ENCODE measurements around the gene BRSK2. TPM values are rescaled to one million over a fixed set of nuclear protein-coding genes. Genes with fewer than 3 reads are reported as not detected.

The BRSK2 gene
- polyA plus RNA-seq, 1 of the 3 experiments (the other 2 are of a cell fraction), result 0.64 TPM

- no peaks in the 10 kb centered on the region for H3K79me2 ChIP-seq (ENCODE audit: insufficient read depth)
- no peaks in the 10 kb centered on the region for H3F3A ChIP-seq (replicated peaks; ENCODE audit: insufficient read depth)
- H3K27me3 ChIP-seq (ENCODE audit: insufficient read depth), result no peaks in the 10 kb centered on the region
- H2AFZ ChIP-seq (ENCODE audit: low read depth), result no peak overlapping the region
- H3K9me3 ChIP-seq, result no peaks in the 10 kb centered on the region
- H3K27ac ChIP-seq (ENCODE audit: low read depth in 2 of 2, low read length in 1 of 2), result no peak overlapping the region
- H3K4me3 ChIP-seq (ENCODE audit: low read depth in 2 of 2, low read length in 1 of 2), result no peak overlapping the region
- ChIA-PET POLR2A (no interaction called here), CTCF (no interaction called here)
- no peaks in the 10 kb centered on the region for H3K9me2 ChIP-seq
- H3K36me3 ChIP-seq (replicated peaks in 1 of 2; ENCODE audit: control insufficient read depth in 1 of 2, insufficient read depth in 2 of 2, low read length in 1 of 2), result no peaks in the 10 kb centered on the region
- 55% methylated on average over 14 of the region's 17 CpGs for WGBS (ENCODE audit: low lambda C conversion rate)
- no peak overlapping the region for H3K9ac ChIP-seq
- no peak overlapping the region for H3K4me2 ChIP-seq
- no peak for DNase-seq
- TF ChIP-seq RCOR1 (IDR thresholded peaks at IDR 0.05; ENCODE audit: low read length), result no peak
- no peaks in the 10 kb centered on the region; a peak in 1 of 4 replicates for H3K4me1 ChIP-seq (ENCODE audit: control insufficient read depth in 1 of 2, insufficient read depth in 2 of 2, low read depth in 1 of 2, low read length in 1 of 2)
- no peaks in the 10 kb centered on the region for H4K20me1 ChIP-seq (ENCODE audit: insufficient read depth)
Measured at GRCh38 chr11:1425439-1425838, 35.7 kb downstream of the BRSK2 start.

- Histone ChIP-seq H3K27ac (ENCODE audit: low read depth in 2 of 2, low read length in 1 of 2) (no peak overlapping the region), H3K4me2 (no peak overlapping the region), H3K9ac (no peak overlapping the region), H3K27me3 (ENCODE audit: insufficient read depth) (no peaks in the 10 kb centered on the region), H3K79me2 (ENCODE audit: insufficient read depth) (no peaks in the 10 kb centered on the region), H2AFZ (ENCODE audit: low read depth) (no peak overlapping the region), H3K9me3 (no peaks in the 10 kb centered on the region), H3K4me3 (ENCODE audit: low read depth in 2 of 2, low read length in 1 of 2) (no peak overlapping the region), H3K4me1 (ENCODE audit: control insufficient read depth in 1 of 2, insufficient read depth in 2 of 2, low read depth in 1 of 2, low read length in 1 of 2) (no peaks in the 10 kb centered on the region; a peak in 1 of 4 replicates), H4K20me1 (ENCODE audit: insufficient read depth) (no peaks in the 10 kb centered on the region), H3K9me2 (no peaks in the 10 kb centered on the region), H3F3A (replicated peaks; ENCODE audit: insufficient read depth) (no peaks in the 10 kb centered on the region), H3K36me3 (replicated peaks in 1 of 2; ENCODE audit: control insufficient read depth in 1 of 2, insufficient read depth in 2 of 2, low read length in 1 of 2) (no peaks in the 10 kb centered on the region)
- WGBS (ENCODE audit: low lambda C conversion rate), result 78% methylated on average over 19 of the region's 22 CpGs
- CTCF ChIA-PET, result no interaction called here
- TF ChIP-seq SMC3 (IDR thresholded peaks at IDR 0.05; ENCODE audit: low read depth, low read length) (no peak), JUND (IDR thresholded peaks at IDR 0.05) (no peak), TAF1 (IDR thresholded peaks at IDR 0.05; ENCODE audit: borderline replicate concordance, low read depth, low read length) (no peak), IRF3 (IDR thresholded peaks at IDR 0.05; ENCODE audit: low read depth, low read length) (no peak), PBX3 (IDR thresholded peaks at IDR 0.05) (no peak), MXI1 (IDR thresholded peaks at IDR 0.05; ENCODE audit: low read depth, low read length) (no peak)
- no peak for DNase-seq
- POLR2A ChIA-PET, result no interaction called here
Measured at GRCh38 chr11:1428762-1429316, 39.1 kb downstream of the BRSK2 start.

GRCh38 chr11:1433568-1433967, 43.8 kb downstream of the BRSK2 start:
- WGBS (ENCODE audit: low lambda C conversion rate), result 84% methylated on average over 6 of the region's 15 CpGs
- ChIA-PET POLR2A (no interaction called here), CTCF (interaction anchor here (0.6 to 1.4 kb wide), 2 partner anchors 28 to 32 kb away, joined by 3 read pairs; no protein-coding TSS in a partner anchor)
- no peak overlapping the region for H3K9ac ChIP-seq
- H3K27me3 ChIP-seq (ENCODE audit: insufficient read depth), result no peaks in the 10 kb centered on the region
- H3K4me1 ChIP-seq (ENCODE audit: control insufficient read depth in 1 of 2, insufficient read depth in 2 of 2, low read depth in 1 of 2, low read length in 1 of 2), result peaks cover 0 to 18% of the 10 kb centered on the region in 2 experiments; a peak in 1 of 4 replicates
- no peak overlapping the region for H3K27ac ChIP-seq (ENCODE audit: low read depth in 2 of 2, low read length in 1 of 2)
- H3K79me2 ChIP-seq (ENCODE audit: insufficient read depth), result no peaks in the 10 kb centered on the region
- H3K9me2 ChIP-seq, result no peaks in the 10 kb centered on the region
- H3K4me3 ChIP-seq (ENCODE audit: low read depth in 2 of 2, low read length in 1 of 2), result no peak overlapping the region
- no peak overlapping the region for H2AFZ ChIP-seq (ENCODE audit: low read depth)
- H3K9me3 ChIP-seq, result no peaks in the 10 kb centered on the region
- no peaks in the 10 kb centered on the region for H3F3A ChIP-seq (replicated peaks; ENCODE audit: insufficient read depth)
- no peaks in the 10 kb centered on the region for H3K36me3 ChIP-seq (replicated peaks in 1 of 2; ENCODE audit: control insufficient read depth in 1 of 2, insufficient read depth in 2 of 2, low read length in 1 of 2)
- H4K20me1 ChIP-seq (ENCODE audit: insufficient read depth), result no peaks in the 10 kb centered on the region
- no peak overlapping the region for H3K4me2 ChIP-seq
- no peak for DNase-seq
- no peak for TF ChIP-seq ZBTB33 (IDR thresholded peaks at IDR 0.05; ENCODE audit: borderline replicate concordance, low read depth)
- TF ChIP-seq TCF12 (IDR thresholded peaks at IDR 0.05), result no peak
- TF ChIP-seq MAX (IDR thresholded peaks at IDR 0.05; ENCODE audit: low read depth), result no peak
- no peak for TF ChIP-seq NRF1 (IDR thresholded peaks at IDR 0.05; ENCODE audit: low read depth, low read length)
- no peak for TF ChIP-seq USF2 (IDR thresholded peaks at IDR 0.05; ENCODE audit: borderline replicate concordance, low read depth, low read length)
- TF ChIP-seq GABPA (IDR thresholded peaks at IDR 0.05; ENCODE audit: low read depth), result no peak
- TF ChIP-seq NFIC (IDR thresholded peaks at IDR 0.05; ENCODE audit: borderline replicate concordance), result no peak
